Ishikawa (cell line): ENCODE measurements around the gene PTER.

Experiments
- CEBPB ChIP-seq: IDR thresholded peaks from 2 replicates; pipeline ENCODE4 v1.6.1; 2012
- EP300 ChIP-seq: IDR thresholded peaks from 2 replicates; pipeline ENCODE4 v1.6.1; 2012; ENCODE audit warnings: borderline replicate concordance
- RAD21 ChIP-seq: IDR thresholded peaks from 2 replicates; pipeline ENCODE4 v1.6.1; 2012; ENCODE audit warnings: low read depth
- YY1 ChIP-seq: IDR thresholded peaks from 2 replicates; pipeline ENCODE4 v1.6.1; 2012; ENCODE audit warnings: low read depth

GRCh38 chr10:16497911-16498310 is 61.1 kb downstream of the PTER start:
- TF ChIP-seq CEBPB, result no peak
- no peak for TF ChIP-seq YY1
- no peak for TF ChIP-seq EP300
- TF ChIP-seq RAD21, result no peak
